Measurements from ENCODE around the gene SLC51A.
A peak's percentile ranks its signal among the peaks of the same experiment; 100 is the strongest.

SLC51A gene

DNA sequence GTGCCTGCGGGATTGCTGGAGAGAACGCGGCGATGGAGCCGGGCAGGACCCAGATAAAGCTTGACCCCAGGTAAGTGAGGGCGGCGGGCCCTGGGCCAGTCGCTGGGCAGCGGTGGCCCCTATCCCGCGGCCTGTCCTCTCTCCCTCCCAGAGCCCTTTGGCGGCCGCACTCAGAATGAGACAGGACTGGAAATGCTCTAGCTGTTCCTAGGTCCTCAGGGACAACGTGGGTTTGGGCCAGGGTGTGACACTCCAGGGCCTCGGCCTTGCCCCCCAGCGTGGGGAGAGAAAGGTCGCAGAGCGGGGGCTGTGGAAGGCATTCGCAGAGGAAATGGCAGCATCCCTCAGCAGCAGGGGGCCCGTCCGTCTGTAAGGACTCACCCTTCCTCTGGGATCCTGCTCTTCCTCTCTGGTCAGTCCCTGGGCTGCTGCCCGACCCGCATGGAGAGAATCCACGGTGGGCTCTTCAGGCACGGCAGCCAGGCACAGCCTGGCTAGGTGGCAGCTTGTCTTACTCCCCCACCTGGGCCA, 412 bp downstream of the SLC51A start:
- no peak for DNase-seq (ENCODE audit: low read depth)

- no peak for DNase-seq (ENCODE audit: low read depth)
These were observed 1.2 kb downstream of the SLC51A start for GRCh38 chr3:196217307-196218154.

DNA sequence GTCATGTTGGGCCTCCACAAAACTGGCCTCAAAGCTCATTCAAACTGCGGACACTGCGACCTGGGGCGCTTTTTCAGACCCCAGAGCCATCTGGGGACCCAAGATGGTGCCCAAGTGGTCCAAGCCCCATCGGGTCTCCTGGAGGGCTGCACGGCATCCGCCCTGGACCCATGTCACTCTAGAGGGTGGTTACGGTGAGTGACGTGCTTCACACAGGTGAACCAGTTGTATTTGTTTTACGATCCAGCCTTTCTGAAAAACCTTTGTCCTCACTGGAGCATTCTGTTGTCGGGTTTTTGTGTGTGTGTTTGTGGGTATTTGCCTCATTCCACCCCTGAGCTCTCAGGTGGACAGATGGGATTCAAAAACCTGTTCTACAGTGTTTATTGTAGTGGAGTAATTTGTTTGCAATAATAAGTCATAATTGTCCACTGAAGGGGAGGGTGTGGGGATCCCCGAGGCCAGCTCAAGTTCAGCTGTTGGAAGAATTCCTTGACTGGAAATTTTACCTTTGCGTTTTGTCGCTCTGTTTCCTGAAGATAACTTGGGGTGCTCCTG, 1.9 kb downstream of the SLC51A start:
- no peak for DNase-seq (ENCODE audit: low read depth)

DNA sequence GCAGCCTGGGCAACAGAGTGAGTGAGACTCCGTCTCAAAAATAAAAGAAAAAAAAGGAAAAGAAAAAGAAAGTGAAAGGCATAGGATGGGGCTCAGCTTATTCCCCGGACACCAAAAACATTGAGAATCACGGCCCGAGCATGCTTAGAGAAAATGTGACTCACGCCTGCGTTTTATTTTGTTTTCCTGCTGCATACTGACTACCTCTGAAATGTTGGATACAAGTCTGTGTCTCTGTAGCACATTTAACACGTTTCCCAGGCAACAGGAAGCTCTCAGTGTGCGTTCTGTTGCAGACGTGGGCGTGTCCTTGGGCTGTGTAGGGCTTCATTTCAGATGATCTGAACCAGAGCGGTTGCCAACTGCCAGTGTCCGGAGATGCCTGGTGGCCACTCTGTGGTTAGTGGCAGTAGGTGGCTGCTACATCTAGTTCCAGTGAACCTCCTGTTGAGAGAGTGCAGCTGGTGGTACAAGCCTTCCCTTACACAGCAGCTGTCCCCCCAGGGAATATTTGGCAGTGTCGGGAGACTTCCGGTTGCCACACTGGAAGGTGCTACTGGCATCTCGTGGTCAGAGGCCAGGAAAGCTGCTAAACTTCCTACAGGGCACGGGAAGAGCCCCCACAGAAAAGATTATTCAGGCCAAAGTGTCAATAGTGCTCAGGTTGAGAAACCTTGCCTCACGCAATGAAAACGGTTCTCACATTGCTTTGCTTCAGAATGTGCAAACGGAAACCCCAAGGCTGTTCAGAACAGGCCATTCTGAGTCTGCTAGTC, 3.0 kb downstream of the SLC51A start:
- DNase-seq (ENCODE audit: low read depth): peak; percentile 84

GRCh38 chr3:196219970-196220311, 3.6 kb downstream of the SLC51A start:
- no peak for DNase-seq (ENCODE audit: low read depth)

DNA sequence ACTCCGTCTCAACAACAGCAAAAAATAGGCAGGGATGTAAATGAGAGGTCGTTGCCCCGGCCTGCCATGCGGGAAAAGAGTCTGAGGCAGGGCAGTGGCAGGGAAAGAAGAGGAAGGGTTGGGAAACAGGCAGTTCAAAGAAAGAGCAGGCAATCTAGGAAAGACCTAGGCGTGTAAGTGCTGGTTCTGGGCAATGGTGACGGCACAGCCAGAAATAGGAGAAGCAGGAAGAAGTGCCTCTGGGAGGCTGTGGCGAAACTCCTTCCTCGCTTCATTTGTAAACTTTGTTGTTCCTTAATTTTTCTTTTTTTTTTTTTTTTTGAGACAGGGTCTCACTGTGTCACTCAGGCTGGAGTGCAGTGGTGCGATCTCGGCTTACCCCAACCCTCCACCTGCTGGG, 4.3 kb downstream of the SLC51A start:
- no peak for DNase-seq (ENCODE audit: low read depth)

DNA sequence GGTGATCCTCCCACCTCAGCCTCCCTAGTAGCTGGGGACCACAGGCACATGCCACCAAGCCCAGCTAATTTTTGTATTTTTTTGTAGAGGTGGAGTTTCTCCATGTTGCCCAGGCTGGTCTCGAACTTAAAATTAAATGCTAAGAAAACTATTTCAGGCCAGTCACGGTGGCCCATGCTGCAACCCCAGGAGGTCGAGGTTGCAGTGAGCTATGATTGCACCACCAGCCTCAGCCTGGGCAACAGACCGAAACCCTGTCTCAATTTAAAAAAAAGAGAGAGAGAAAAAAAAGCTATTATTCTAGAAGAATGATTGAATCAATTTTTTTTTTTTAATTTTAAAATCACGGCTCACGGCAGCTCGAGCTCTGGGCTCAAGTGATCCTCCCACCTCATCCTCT, 4.7 kb downstream of the SLC51A start:
- no peak for DNase-seq (ENCODE audit: low read depth)

DNA sequence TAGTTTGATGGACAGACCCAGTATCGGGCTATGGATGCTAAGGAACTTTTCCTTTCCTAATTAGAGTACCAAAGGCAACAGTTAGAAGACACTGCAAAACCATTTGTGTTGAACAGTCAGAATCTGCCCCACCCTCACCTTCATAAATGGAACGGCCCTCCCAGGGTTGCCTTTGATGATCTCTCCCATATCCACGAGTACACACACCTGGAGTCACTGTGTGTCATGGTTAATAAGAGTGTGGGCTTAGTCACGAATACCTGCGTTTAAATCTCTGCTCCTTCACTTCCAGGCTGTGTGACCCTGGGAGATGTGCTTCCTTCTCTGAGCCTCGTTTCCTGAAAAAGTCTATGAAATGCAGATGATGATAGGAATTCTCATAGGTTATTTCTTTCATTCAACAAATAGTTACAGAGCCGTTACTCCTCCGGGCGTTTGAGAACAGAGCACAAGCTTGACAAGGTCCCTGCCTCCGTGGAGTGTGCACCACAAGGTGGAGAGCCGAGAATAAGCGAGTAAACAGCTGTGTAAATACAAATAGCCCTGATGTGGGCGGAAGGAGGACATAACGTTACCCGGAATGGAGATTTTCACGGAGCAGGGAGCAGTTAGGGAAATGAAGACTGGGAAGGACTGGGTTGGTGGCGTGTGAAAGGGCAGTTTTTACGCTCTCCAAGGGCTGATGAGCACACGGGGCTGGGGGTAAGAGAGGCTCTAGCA, 6.7 kb downstream of the SLC51A start:
- no peak for DNase-seq (ENCODE audit: low read depth)

DNA sequence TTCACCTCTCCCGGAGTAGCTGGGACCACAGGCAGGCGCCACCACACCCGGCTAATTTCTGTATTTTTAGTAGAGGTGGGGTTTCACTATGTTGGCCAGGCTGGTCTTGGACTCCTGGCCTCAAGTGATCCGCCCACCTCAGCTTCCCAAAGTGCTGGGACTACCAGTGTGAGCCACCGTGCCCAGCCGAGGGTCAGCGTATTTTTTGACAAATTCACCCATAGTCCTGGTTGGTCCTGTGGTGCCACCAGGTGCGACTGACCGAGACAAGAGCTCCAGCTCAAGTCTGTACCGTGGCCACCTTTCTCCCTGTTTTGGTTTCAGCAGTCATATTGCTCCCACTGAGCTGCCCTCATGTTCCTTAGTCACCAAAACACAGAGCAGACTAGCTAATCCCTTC, 8.8 kb downstream of the SLC51A start:
- no peak for DNase-seq (ENCODE audit: low read depth)

- no peak for DNase-seq (ENCODE audit: low read depth)
These were observed 9.5 kb downstream of the SLC51A start for GRCh38 chr3:196225763-196226364.

GRCh38 chr3:196227121-196227561, 10.8 kb downstream of the SLC51A start:
- DNase-seq (ENCODE audit: low read depth): no peak

DNA sequence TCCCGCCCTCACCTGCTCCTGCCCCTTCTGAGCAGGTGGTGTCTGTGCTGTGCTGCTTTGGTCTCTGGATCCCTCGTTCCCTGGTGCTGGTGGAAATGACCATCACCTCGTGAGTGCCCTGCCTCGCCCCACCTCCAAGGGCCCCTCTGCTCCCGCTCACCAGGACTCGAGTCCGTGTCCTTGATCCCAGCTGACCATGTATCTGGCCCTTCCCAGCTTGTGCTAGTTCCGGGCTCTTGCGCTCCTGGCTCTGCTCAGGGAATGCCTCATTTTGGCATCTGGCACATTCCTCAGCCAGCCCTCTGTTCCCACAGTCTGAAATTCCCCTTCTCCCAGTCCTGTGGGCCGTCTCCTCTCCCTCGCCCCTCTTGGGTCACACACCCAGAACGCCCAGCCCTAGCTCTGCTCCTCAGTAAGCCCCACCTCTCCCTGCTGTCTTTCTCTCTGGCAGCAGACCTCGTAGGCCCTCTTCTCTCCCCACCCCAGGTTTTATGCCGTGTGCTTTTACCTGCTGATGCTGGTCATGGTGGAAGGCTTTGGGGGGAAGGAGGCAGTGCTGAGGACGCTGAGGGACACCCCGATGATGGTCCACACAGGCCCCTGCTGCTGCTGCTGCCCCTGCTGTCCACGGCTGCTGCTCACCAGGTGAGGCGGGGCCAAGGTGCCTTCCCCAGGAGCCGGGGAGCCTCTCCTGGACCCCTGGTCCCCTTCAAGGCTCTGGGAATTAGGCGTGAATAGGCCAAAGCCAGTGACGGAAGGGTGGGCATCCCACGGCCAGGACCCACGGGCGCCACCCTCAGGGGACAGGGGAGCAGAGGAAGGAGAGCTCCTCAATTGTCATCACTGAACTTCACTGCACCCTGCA, 11.5 kb downstream of the SLC51A start:
- DNase-seq (ENCODE audit: low read depth): peak; percentile 25

DNA sequence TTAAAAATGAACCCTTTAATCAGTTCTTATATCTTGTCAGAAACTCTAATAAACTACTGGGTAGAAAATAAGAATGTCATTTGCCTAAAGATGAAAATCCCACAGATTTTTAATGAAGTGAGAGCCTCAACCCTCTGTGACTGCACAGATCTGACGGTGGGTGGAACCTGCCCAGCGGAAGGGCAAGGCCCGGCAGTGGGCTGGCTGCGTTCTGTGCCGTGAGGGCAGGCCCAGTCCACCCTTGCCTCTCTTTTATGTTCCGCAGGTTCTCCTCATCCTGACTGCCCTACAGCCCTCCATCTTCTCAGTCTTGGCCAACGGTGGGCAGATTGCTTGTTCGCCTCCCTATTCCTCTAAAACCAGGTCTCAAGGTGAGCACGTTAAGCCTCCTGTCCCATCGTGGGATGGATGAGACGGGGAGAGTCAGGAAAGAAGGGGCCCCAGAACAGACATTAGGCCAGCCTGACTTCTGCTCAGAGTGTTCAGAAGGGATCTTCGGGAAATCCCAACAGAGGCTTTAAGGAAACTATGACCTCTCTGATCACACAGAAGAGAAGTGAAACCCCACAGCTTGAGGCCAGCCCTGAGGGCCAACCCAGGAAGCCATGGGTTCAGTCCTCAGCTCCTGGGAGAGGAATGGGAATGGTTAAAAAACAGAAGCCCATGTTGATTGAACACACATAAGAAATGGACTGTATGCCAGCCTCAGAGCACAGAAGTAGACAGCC, 16.0 kb downstream of the SLC51A start:
- no peak for DNase-seq (ENCODE audit: low read depth)

GRCh38 chr3:196232882-196233251, 16.5 kb downstream of the SLC51A start:
- DNase-seq (ENCODE audit: low read depth): no peak

GRCh38 chr3:196235452-196236122, 19.3 kb downstream of the SLC51A start:
- no peak for DNase-seq (ENCODE audit: low read depth)

GRCh38 chr3:196236223-196236622, 19.9 kb downstream of the SLC51A start:
- no peak for DNase-seq (ENCODE audit: low read depth)

GRCh38 chr3:196237203-196237602, 20.9 kb downstream of the SLC51A start:
- no peak for DNase-seq (ENCODE audit: low read depth)

DNA sequence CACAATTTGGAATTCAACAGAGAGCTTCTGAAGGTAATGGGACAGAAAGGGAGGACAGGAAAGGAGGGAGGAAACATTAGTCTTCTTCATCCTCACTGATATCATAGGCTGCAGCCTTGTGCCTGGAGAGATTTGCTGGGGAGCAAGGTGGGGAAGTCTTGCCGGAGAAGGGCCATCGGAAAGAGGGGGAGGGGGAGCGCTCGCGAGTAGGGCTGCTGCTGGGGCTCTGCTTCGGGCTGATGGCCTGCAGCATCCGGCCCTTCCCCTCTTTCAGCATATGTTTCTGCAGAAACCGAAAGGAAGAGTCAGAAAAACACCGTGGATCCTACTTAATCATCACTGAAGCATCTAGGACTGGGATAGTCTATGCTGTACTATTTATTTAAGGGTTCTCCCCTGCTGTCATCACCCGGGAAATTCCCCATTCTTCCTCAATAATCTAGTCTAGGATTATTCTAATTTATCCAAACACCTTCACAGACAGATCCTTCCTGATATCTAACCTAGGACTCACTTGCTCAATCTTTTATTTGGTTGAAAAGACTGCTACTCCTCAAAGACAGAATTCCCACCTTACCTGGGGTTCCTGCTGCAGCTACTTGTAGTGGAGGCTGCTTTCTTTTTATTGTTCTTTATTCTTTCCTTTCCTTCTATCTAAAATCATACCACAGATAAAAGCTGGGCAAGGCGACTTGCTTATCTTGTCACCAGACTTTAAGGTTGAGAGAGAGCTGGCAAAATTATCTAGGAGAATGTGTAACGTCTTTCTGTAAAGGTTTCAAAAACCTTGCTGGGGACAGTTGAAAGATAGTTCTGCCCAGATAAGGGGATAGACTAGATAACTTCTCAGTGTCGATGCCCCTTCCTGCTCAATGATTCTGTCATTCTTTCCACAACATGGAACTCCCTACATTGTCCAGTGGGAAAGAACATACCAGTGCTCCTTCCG, 22.6 kb downstream of the SLC51A start:
- DNase-seq (ENCODE audit: low read depth): no peak
